Measurements from ENCODE around the gene PDE4D.

PDE4D gene

DNA sequence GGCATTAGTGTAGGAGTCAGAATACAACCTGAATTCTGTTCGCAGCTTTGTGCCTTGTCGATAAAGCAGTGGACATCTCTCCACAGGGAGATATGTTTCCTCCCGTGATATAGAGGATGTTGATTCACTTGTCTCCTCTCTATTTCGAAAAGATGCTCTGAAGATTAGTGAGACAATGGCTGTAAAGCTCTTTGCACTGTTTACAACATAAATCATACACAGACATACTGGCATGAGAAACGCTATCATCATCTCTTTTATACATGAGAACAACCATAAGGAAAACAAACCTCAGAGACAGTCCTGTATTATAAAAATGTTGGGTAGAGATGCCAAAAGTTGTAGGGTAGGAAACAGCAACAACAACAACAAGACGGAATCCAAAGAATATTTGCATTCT lies 803.2 kb downstream of the PDE4D start:
- no peak for TF ChIP-seq ZFX (IDR thresholded peaks at IDR 0.05; ENCODE audit: borderline replicate concordance)
- TF ChIP-seq, protein P1, sequence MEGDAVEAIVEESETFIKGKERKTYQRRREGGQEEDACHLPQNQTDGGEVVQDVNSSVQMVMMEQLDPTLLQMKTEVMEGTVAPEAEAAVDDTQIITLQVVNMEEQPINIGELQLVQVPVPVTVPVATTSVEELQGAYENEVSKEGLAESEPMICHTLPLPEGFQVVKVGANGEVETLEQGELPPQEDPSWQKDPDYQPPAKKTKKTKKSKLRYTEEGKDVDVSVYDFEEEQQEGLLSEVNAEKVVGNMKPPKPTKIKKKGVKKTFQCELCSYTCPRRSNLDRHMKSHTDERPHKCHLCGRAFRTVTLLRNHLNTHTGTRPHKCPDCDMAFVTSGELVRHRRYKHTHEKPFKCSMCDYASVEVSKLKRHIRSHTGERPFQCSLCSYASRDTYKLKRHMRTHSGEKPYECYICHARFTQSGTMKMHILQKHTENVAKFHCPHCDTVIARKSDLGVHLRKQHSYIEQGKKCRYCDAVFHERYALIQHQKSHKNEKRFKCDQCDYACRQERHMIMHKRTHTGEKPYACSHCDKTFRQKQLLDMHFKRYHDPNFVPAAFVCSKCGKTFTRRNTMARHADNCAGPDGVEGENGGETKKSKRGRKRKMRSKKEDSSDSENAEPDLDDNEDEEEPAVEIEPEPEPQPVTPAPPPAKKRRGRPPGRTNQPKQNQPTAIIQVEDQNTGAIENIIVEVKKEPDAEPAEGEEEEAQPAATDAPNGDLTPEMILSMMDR (IDR thresholded peaks at IDR 0.05) = no peak
- H3K27ac ChIP-seq = no peak overlapping the region

DNA sequence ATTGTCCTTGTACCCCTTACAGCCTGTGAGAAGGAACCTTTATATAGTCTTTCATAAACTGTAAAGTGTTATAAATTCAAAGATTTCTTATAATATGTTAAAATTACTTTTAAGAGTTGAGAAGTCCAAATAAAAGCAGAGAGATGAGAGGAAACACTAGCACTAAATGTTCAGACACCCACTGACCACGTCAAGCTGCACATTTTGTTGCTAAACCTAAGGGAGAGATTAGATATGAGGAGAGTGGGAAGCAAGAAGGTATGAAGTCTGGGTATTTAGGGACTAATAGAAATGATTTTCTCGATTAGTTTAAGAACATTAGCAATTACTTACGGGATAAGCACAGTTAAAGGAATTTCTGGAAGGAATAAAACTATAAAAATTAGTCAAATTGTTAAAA lies 803.8 kb downstream of the PDE4D start:
- no peak overlapping the region for H3K27ac ChIP-seq
- TF ChIP-seq ZFX (IDR thresholded peaks at IDR 0.05; ENCODE audit: borderline replicate concordance) = no peak
- TF ChIP-seq, protein P1 (IDR thresholded peaks at IDR 0.05) = no peak

DNA sequence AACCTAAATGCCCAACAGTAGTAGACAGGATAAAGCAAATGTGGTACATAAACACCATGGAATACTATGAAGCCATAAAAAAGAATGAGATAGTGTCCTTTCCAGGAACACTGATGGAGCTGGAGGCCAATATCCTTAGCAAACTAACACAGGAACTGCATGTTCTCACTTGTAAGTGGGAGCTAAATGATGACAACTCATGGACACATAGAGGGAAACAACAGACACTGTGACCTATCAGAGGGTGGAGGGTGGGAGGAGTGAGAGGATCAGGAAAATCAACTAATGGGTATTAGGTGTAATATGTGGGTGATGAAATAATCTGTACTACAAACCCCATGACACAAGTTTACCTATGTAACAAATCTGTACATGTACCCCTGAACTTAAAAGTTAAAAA lies 805.0 kb downstream of the PDE4D start:
- no peak for TF ChIP-seq ZFX (IDR thresholded peaks at IDR 0.05; ENCODE audit: borderline replicate concordance)
- TF ChIP-seq, protein P1 (IDR thresholded peaks at IDR 0.05) = no peak
- H3K27ac ChIP-seq = no peak overlapping the region

DNA sequence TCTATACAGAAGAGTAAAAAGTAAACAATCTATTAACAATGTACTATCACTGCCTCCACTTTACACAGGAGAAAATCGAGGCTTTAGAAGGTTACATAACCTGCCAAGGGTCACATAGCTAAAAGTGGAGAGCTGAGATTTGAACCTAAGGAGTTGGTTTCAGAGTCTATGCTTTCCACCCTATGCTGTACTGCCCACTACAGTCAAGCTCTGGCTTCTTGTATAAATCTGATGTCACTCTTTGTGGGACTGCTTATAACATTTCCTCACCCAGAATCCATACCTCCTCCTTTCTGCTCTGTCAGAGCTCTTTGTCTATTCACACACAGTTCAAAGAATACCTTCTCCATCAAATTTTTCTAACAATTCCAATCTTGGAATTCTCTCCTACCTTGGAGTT lies 807.5 kb downstream of the PDE4D start:
- TF ChIP-seq, protein P1 (IDR thresholded peaks at IDR 0.05) = no peak
- TF ChIP-seq ZFX (IDR thresholded peaks at IDR 0.05; ENCODE audit: borderline replicate concordance) = no peak
- H3K27ac ChIP-seq = no peak overlapping the region

DNA sequence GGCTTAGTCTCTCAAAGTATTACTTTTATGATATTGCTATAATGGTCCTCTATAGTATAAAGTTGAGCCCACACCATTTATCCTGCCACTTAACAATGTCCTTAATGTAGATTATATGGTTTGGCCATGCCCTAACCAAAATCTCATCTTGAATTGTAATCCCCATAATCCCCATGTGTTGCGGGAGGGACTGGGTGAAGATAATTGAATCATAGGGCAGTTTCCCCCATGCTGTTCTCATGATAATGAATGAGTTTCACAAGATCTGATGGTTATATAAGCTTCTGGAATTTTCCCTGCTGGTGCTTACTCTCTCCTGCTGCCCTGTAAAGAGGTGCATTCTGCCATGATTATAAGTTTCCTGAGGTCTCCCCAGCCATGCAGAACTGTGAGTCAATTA lies 811.8 kb downstream of the PDE4D start:
- no peak overlapping the region for H3K27ac ChIP-seq
- TF ChIP-seq, protein P1 (IDR thresholded peaks at IDR 0.05) = no peak
- no peak for TF ChIP-seq ZFX (IDR thresholded peaks at IDR 0.05; ENCODE audit: borderline replicate concordance)

DNA sequence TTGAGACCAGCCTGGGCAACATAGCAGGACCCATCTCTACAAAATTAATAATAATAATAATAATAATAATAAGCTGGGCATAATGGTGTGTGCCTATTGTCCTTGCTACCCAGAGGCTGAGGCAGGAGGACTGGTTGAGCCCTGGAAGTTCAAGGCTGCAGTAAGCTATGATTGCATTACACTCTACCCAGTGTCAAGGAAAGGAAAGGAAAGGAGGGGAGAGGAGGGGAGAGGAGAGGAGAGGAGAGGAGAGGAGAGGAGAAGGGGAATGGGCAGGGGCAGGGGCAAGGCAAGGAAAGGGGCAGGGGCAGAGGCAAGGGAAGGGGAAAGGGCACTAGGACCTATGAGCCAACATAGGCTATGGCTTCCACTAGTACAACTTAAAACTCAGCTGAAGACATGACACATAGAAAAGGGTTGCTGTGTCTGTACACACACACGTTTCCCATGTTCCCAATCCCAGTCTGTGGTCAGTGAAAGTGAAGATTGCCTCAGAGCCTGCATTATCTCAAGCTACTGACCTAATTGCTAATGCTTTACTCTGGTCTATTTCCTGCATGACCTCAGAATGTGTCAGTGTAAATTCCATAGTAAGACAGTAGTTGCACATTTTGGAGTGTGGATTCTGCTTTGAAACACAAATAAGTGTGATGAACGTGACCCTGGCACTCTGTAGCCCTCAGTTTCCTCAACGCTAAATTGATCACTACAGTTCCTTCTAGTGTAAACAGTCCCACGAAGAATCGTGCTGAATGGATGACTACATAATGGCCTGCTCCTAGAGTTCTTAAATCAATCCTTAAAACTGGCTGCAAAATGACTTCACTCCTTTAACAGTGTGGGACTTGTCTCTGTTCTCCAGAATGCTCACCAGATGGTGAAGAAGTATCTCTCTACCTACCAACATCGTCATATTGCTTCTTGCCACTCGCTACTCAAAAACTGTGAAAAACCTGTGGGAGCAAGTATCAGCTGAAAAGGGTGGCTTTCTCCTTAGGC lies 813.6 kb downstream of the PDE4D start:
- TF ChIP-seq, protein P1 (IDR thresholded peaks at IDR 0.05) = no peak
- TF ChIP-seq ZFX (IDR thresholded peaks at IDR 0.05; ENCODE audit: borderline replicate concordance) = no peak
- no peak overlapping the region for H3K27ac ChIP-seq

Measured in 22Rv1 (cell line).